Astrocyte (in vitro differentiated cells and primary cell): ENCODE measurements around the gene HYI.
"Not testable (repeated sequence)": the region's sequence is repeated elsewhere in the genome, so short reads cannot be mapped to it uniquely, and the experiment has no call there.

Source experiments
- EZH2 ChIP-seq: IDR thresholded peaks from 2 replicates; pipeline ENCODE4 v1.6.1; 2012; ENCODE audit warnings: mild to moderate bottlenecking, low read length, inconsistent platforms; ENCODE audit not compliant: insufficient read depth
- TF ChIP-seq, protein P1 (sequence below): IDR thresholded peaks from 2 replicates; pipeline ENCODE4 v1.5.1; 2011; ENCODE audit warnings: low read depth, mild to moderate bottlenecking, inconsistent platforms, low read length, moderate library complexity; ENCODE audit not compliant: insufficient read depth

DNA sequence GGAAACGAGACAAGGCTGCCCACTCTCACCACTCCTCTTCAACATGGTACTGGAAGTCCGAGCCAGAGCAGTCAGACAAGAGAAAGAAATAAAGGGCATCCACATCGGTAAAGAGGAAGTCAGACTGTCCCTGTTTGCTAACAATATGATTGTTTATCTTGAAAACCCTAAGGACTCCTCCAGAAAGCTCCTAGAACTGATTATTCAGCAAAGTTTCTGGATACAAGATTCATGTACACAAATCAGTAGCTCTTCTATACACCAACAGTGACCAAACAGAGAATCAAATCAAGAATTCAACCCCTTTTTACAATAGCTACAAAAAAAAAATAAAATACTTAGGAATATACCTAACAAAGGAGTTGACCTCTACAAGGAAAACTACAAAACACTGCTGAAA is 4.6 kb upstream of the HYI start:
- TF ChIP-seq, protein P1, sequence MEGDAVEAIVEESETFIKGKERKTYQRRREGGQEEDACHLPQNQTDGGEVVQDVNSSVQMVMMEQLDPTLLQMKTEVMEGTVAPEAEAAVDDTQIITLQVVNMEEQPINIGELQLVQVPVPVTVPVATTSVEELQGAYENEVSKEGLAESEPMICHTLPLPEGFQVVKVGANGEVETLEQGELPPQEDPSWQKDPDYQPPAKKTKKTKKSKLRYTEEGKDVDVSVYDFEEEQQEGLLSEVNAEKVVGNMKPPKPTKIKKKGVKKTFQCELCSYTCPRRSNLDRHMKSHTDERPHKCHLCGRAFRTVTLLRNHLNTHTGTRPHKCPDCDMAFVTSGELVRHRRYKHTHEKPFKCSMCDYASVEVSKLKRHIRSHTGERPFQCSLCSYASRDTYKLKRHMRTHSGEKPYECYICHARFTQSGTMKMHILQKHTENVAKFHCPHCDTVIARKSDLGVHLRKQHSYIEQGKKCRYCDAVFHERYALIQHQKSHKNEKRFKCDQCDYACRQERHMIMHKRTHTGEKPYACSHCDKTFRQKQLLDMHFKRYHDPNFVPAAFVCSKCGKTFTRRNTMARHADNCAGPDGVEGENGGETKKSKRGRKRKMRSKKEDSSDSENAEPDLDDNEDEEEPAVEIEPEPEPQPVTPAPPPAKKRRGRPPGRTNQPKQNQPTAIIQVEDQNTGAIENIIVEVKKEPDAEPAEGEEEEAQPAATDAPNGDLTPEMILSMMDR: not testable (repeated sequence)
- not testable (repeated sequence) for TF ChIP-seq EZH2
